GM12878 (cell line): Measurements from ENCODE around the gene BLACAT1. TPM values are rescaled to one million over a fixed set of nuclear protein-coding genes. Genes with fewer than 3 reads are reported as not detected.
A peak's percentile ranks its signal among the peaks of the same experiment; 100 is the strongest.

Source experiments
- ATAC-seq: fragments of 200-7000 bp; cut with Tn5 transposase; 3 replicates; pipeline ENCODE4 v1.9.1; 2020; ENCODE audit warnings: mild to moderate bottlenecking, moderate library complexity
- BruUV-seq: library from RNA; stranded (reverse); fragments of 400-500 nt; replicated peaks from 2 replicates; lab custom pipeline; 2021; lab: Mats Ljungman, UMichigan
- CTCF ChIA-PET: fragments of 300-600 bp; sonication (Branson Sonifier 250); formaldehyde crosslinking; extraction: SDS; loops from one replicate; lab custom pipeline; 2021; ENCODE audit warnings: inconsistent platforms; lab: Yijun Ruan, JAX
- POLR2A ChIA-PET: fragments of 350-600 bp; formaldehyde crosslinking; extraction: SDS; loops from one replicate; lab custom pipeline; 2021; ENCODE audit warnings: inconsistent platforms; lab: Charles Lee
- RAD21 ChIA-PET: fragments of 300-600 bp; sonication (Branson Sonifier 250); formaldehyde crosslinking; loops from one replicate; lab custom pipeline; 2023; ENCODE audit warnings: antibody characterized with exemption; ENCODE audit not compliant: unreplicated experiment; lab: Charles Lee
- SMC1A ChIA-PET: fragments of 300-600 bp; sonication (Branson Sonifier 250); formaldehyde crosslinking; loops from one replicate; lab custom pipeline; 2023; ENCODE audit not compliant: unreplicated experiment, uncharacterized antibody; lab: Charles Lee
- DNase-seq: peaks from one replicate; pipeline ENCODE4 v3.0.0-alpha.2; 2011; ENCODE audit warnings: low read depth, low spot score
- FAIRE-seq: peaks from 3 replicates; lab custom pipeline; 2011; peaks lifted over from hg19 to GRCh38; lab: Jason Lieb, UNC
- H2AFZ ChIP-seq: 2 replicates; pipeline ENCODE4 v1.6.0; 2011; ENCODE audit warnings: low read depth, low read length, control low read depth; ENCODE audit not compliant: control insufficient read depth
- H3K27ac ChIP-seq: 2 replicates; pipeline ENCODE4 v1.5.1; 2011; ENCODE audit warnings: control low read depth; ENCODE audit not compliant: control insufficient read depth, insufficient read depth
- H3K27me3 ChIP-seq, 2 experiments: replicated peaks in 1 of 2; 2 replicates each; pipeline versions ENCODE4 v1.6.0 to v1.6.1; 2011; ENCODE audit warnings: low read length in 1 of 2; ENCODE audit not compliant: control insufficient read depth in 2 of 2, insufficient read depth in 2 of 2
- H3K36me3 ChIP-seq, 2 experiments: 2 replicates each; pipeline ENCODE4 v1.5.1; 2011; ENCODE audit warnings: low read length in 1 of 2; ENCODE audit not compliant: control insufficient read depth in 2 of 2, insufficient read depth in 2 of 2
- H3K4me1 ChIP-seq: 2 replicates; pipeline ENCODE4 v1.6.1; 2011; ENCODE audit warnings: mild to moderate bottlenecking, low read length, moderate library complexity, mixed read lengths; ENCODE audit not compliant: control insufficient read depth, insufficient read depth
- H3K4me2 ChIP-seq: 2 replicates; pipeline ENCODE4 v1.6.0; 2011; ENCODE audit warnings: control low read depth; ENCODE audit not compliant: control insufficient read depth, insufficient read depth
- H3K4me3 ChIP-seq: fragments of 200-600 bp; sonication (generic); 2 replicates; pipeline ENCODE4 v1.5.1; 2016
- H3K79me2 ChIP-seq: 2 replicates; pipeline ENCODE4 v1.6.0; 2011; ENCODE audit warnings: low read length; ENCODE audit not compliant: control insufficient read depth, insufficient read depth
- H3K9ac ChIP-seq: 2 replicates; pipeline ENCODE4 v1.8.0; 2011; ENCODE audit warnings: low read length, control low read depth, mixed read lengths; ENCODE audit not compliant: control insufficient read depth, insufficient read depth
- H3K9me3 ChIP-seq: replicated peaks from 3 replicates; pipeline ENCODE4 v1.5.1; 2011; ENCODE audit warnings: mild to moderate bottlenecking, low read length; ENCODE audit not compliant: control insufficient read depth, insufficient read depth
- H4K20me1 ChIP-seq: 2 replicates; pipeline ENCODE4 v1.6.0; 2011; ENCODE audit not compliant: control insufficient read depth, insufficient read depth
- HDAC6 ChIP-seq: fragments of 200-600 bp; sonication (generic); IDR thresholded peaks from one replicate; pipeline ENCODE4 v1.8.0; 2017; ENCODE audit warnings: antibody characterized with exemption; ENCODE audit not compliant: unreplicated experiment
- JUNB ChIP-seq: IDR thresholded peaks from 2 replicates; pipeline ENCODE4 v1.6.1; 2016; ENCODE audit warnings: antibody characterized with exemption, mild to moderate bottlenecking
- MXI1 ChIP-seq: fragments of 150-350 bp; IDR thresholded peaks from 2 replicates; pipeline ENCODE4 v1.6.1; 2011; ENCODE audit warnings: low read depth, mild to moderate bottlenecking, inconsistent platforms, low read length, improper control_type of control experiment
- NFIC ChIP-seq: IDR thresholded peaks from 2 replicates; pipeline ENCODE4 v1.6.1; 2012; ENCODE audit warnings: low read depth, mild to moderate bottlenecking, inconsistent platforms, low read length, moderate library complexity
- RUNX3 ChIP-seq: IDR thresholded peaks from 2 replicates; pipeline ENCODE4 v1.6.1; 2012; ENCODE audit warnings: low read length, inconsistent platforms
- SMAD1 ChIP-seq: fragments of 450-650 bp; IDR thresholded peaks from 2 replicates; pipeline ENCODE4 v1.6.1; 2018; ENCODE audit warnings: mild to moderate bottlenecking, low read depth; ENCODE audit not compliant: partially characterized antibody
- SUZ12 ChIP-seq: fragments of 200-600 bp; sonication (generic); IDR thresholded peaks from one replicate; pipeline ENCODE4 v1.6.1; 2018; ENCODE audit warnings: antibody characterized with exemption, mild to moderate bottlenecking; ENCODE audit not compliant: unreplicated experiment
- TAF1 ChIP-seq: IDR thresholded peaks from 2 replicates; pipeline ENCODE4 v1.6.1; 2011; ENCODE audit warnings: mild to moderate bottlenecking, low read depth, low read length, borderline replicate concordance
- TARDBP ChIP-seq: IDR thresholded peaks from 2 replicates; pipeline ENCODE4 v1.6.1; 2016; ENCODE audit warnings: borderline replicate concordance
- YBX1 ChIP-seq: fragments of 450-650 bp; IDR thresholded peaks from 2 replicates; pipeline ENCODE4 v1.6.1; 2016; ENCODE audit warnings: antibody characterized with exemption
- ZNF207 ChIP-seq: fragments of 450-650 bp; IDR thresholded peaks from 2 replicates; pipeline ENCODE4 v1.6.1; 2014; ENCODE audit warnings: antibody characterized with exemption, mild to moderate bottlenecking, borderline replicate concordance
- ZSCAN29 ChIP-seq: fragments of 450-650 bp; IDR thresholded peaks from 2 replicates; pipeline ENCODE4 v1.6.1; 2017; ENCODE audit warnings: mild to moderate bottlenecking, moderate library complexity
- WGBS: methylation state at CpG from one replicate; pipeline ENCODE4 v1.1.6; 2016; ENCODE audit warnings: low lambda C conversion rate; ENCODE audit not compliant: insufficient replicate concordance, insufficient coverage; ENCODE audit errors: missing lambda C conversion rate; 5-methylcytosine and 5-hydroxymethylcytosine counted together
- in situ Hi-C: fragments of 300-500 bp; cut with MboI; formaldehyde crosslinking; loops from 9 replicates; pipeline ENCODE4 v1.14.3; 2018; ENCODE audit warnings: mixed read lengths
- intact Hi-C: fragments of 100-400 bp; cut with micrococcal nuclease; formaldehyde crosslinking; loops from one replicate; pipeline ENCODE4 v1.14.2; 2022; ENCODE audit not compliant: unreplicated experiment
- polyA plus RNA-seq, 11 experiments: library from polyadenylated mRNA; depleted of rRNA in 4 of 11; unstranded in 6 of 11; stranded (reverse) in 5 of 11; fragments of >200 nt; fragmentation: Nextera tagmentation in 4 of 11; fragmentation: Illumina TruSeq in 1 of 11; extraction: Ambion mirVana in 4 of 11; extraction: Trizol in 1 of 11; gene quantifications; 1 replicate in 1 of 11; 2 replicates in 10 of 11; pipeline versions ENCODE4 v1.2.1 to v1.2.3, GENCODE V29; 2011 to 2016; ENCODE audit warnings: inconsistent platforms in 2 of 11, missing spikeins in 2 of 11, low read depth in 1 of 11
- total RNA-seq, 4 experiments: library from RNA; depleted of rRNA in 3 of 4; stranded (reverse); fragments of >200 nt in 3 of 4; fragmentation: Illumina TruSeq in 1 of 4; extraction: Trizol in 1 of 4; gene quantifications; 2 replicates each; pipeline versions ENCODE4 v1.2.1 to v1.2.3, GENCODE V29; 2013 to 2021
- TF ChIP-seq, protein P1 (sequence below): fragments of 450-650 bp; IDR thresholded peaks from 2 replicates; pipeline ENCODE4 v1.6.1; 2018; ENCODE audit warnings: borderline replicate concordance, mild to moderate bottlenecking; ENCODE audit not compliant: partially characterized antibody

BLACAT1 gene
- total and polyA plus RNA-seq, 10 of the 15 experiments (the other 5 are each of a cell fraction or from before 2014, with no cell fraction given) = 0.04 to 1.6 (median 0.15) TPM; not detected in 1

GRCh38 chr1:205493241-205494085 is 37.6 kb upstream of the BLACAT1 start:
- DNase-seq = no peak
- SMC1A ChIA-PET = interaction anchor here (1.2 to 17.0 kb wide), 6 partner anchors 8 to 184 kb away, joined by 3 to 319 read pairs (median 6); no protein-coding TSS in a partner anchor
- ATAC-seq = peak; percentile 67

DNA sequence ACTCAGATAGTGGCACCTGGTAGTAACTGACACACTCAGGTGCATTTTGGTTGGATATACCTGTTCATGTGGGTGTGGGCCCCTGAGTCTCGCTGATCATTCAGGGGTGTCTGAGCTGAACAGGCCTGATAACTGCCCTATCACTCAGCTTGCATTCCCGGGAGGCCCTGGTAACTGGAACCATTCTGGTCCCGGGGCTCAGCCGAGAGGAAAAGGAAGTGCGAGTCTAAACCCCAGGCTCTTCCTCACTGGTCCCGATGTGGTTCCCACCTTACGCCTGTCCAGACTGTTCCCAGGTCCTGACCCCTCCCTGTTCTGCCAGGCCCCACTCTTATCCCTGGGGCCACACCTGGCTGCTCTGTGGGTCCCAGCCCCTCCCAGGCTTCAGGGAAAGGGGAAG is 36.9 kb upstream of the BLACAT1 start:
- POLR2A ChIA-PET = interaction anchor here (1.0 to 1.6 kb wide), 2 partner anchors 24 to 219 kb away, joined by 3 read pairs; no protein-coding TSS in a partner anchor
- 3% methylated on average over 7 of the region's 7 CpGs for WGBS
- H2AFZ ChIP-seq = no peak overlapping the region
- TF ChIP-seq ZSCAN29 (no peak), YBX1 (no peak), NFIC (no peak), TAF1 (no peak), SUZ12 (no peak), MXI1 (no peak), RUNX3 (no peak), ZNF207 (no peak), JUNB (no peak), HDAC6 (no peak)
- TF ChIP-seq, protein P1, sequence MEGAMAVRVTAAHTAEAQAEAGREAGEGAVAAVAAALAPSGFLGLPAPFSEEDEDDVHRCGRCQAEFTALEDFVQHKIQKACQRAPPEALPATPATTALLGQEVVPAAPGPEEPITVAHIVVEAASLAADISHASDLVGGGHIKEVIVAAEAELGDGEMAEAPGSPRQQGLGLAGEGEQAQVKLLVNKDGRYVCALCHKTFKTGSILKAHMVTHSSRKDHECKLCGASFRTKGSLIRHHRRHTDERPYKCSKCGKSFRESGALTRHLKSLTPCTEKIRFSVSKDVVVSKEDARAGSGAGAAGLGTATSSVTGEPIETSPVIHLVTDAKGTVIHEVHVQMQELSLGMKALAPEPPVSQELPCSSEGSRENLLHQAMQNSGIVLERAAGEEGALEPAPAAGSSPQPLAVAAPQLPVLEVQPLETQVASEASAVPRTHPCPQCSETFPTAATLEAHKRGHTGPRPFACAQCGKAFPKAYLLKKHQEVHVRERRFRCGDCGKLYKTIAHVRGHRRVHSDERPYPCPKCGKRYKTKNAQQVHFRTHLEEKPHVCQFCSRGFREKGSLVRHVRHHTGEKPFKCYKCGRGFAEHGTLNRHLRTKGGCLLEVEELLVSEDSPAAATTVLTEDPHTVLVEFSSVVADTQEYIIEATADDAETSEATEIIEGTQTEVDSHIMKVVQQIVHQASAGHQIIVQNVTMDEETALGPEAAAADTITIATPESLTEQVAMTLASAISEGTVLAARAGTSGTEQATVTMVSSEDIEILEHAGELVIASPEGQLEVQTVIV = no peak

More at GRCh38 chr1:205493241-205494085, 37.6 kb upstream of the BLACAT1 start:
- Histone ChIP-seq H3K27me3 (peaks cover 4% of the 10 kb centered on the region in 2 experiments; a peak in 3 of 4 replicates), H3K36me3 (no peaks in the 10 kb centered on the region)
- intact Hi-C loops = no loop called here
- TF ChIP-seq SMAD1 = peak; percentile 65
- no peak for TF ChIP-seq TARDBP
- TF ChIP-seq, all 136 proteins: peak for 1
- POLR2A ChIA-PET = interaction anchor here (1.0 to 1.6 kb wide), 2 partner anchors 23 to 220 kb away, joined by 3 read pairs; no protein-coding TSS in a partner anchor
- CTCF ChIA-PET = interaction anchor here (0.7 to 22.4 kb wide), 12 partner anchors 8 to 169 kb away, joined by 3 to 891 read pairs (median 6); partner anchors contain the start of gene CDK18
- H3K4me3 ChIP-seq = no peak overlapping the region
- RAD21 ChIA-PET = interaction anchor here (0.5 to 11.2 kb wide), 8 partner anchors 26 to 220 kb away, joined by 3 to 342 read pairs (median 4); no protein-coding TSS in a partner anchor
- no peak overlapping the region for H3K27ac ChIP-seq
- H3K4me1 ChIP-seq = no peaks in the 10 kb centered on the region
- FAIRE-seq = no peak
- WGBS = 17% methylated on average over 11 of the region's 11 CpGs
- H3K9ac ChIP-seq = no peak overlapping the region
- in situ Hi-C loops = no loop called here
- no peaks in the 10 kb centered on the region for H3K9me3 ChIP-seq
- BruUV-seq = no TSS peak
- H4K20me1 ChIP-seq = no peaks in the 10 kb centered on the region
- H3K79me2 ChIP-seq = no peaks in the 10 kb centered on the region
- no peak overlapping the region for H3K4me2 ChIP-seq
- H2AFZ ChIP-seq = no peak overlapping the region

More for the DNA sequence above, 36.9 kb upstream of the BLACAT1 start:
- ChIA-PET SMC1A (interaction anchor here (0.9 to 17.0 kb wide), 5 partner anchors 10 to 165 kb away, joined by 3 to 319 read pairs (median 6); no protein-coding TSS in a partner anchor), RAD21 (interaction anchor here (0.5 to 11.2 kb wide), 6 partner anchors 31 to 220 kb away, joined by 3 to 342 read pairs (median 4); no protein-coding TSS in a partner anchor), CTCF (interaction anchor here (0.8 to 22.4 kb wide), 9 partner anchors 8 to 168 kb away, joined by 3 to 891 read pairs (median 7); partner anchors contain the start of gene CDK18)
- Histone ChIP-seq H3K4me3 (no peak overlapping the region), H3K4me1 (no peaks in the 10 kb centered on the region), H3K27ac (no peak overlapping the region), H3K4me2 (no peak overlapping the region), H3K9me3 (no peaks in the 10 kb centered on the region), H3K79me2 (no peaks in the 10 kb centered on the region), H3K27me3 (peaks cover 4% of the 10 kb centered on the region in 2 experiments; a peak in 3 of 4 replicates), H3K36me3 (no peaks in the 10 kb centered on the region), H3K9ac (no peak overlapping the region), H4K20me1 (no peaks in the 10 kb centered on the region)
- BruUV-seq = no TSS peak
- ATAC-seq (no peak), DNase-seq (no peak), FAIRE-seq (no peak)
- in situ Hi-C loops (no loop called here), intact Hi-C loops (no loop called here)
